ENCODE measurements around the gene NAV3.

The NAV3 gene

GRCh38 chr12:77830583-77831351, at the start of gene NAV3:
NAV3 (plus strand) TSS chr12:77830894; CDS start chr12:77831462, 568 bp downstream.
- no peak for DNase-seq (ENCODE audit: low read depth in 1 of 2, low spot score in 1 of 2)

DNA sequence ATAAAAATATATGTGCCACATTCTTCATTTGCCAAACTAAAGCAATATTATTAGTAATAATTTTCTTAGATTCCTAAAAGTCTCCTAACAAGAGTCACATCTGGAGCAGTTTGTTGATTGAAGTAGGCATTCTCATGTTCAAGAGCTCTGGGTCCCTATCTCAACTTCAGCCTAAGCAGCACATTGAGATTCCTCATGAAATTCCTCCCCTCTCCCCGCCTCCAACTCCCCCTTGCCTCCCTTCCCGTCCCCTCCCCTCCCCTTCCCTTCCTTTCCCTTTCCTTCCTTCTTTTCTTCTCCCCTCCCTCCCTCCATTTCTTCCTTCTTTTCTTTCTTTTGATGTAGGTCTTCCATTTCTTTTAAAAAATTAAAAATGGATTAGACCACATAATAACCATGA, 48.7 kb upstream of the NAV3 start:
- DNase-seq (ENCODE audit: low read depth in 1 of 2, low spot score in 1 of 2) = no peak

GRCh38 chr12:77782766-77783165, 47.9 kb upstream of the NAV3 start:
- DNase-seq (ENCODE audit: low read depth in 1 of 2, low spot score in 1 of 2) = no peak

DNA sequence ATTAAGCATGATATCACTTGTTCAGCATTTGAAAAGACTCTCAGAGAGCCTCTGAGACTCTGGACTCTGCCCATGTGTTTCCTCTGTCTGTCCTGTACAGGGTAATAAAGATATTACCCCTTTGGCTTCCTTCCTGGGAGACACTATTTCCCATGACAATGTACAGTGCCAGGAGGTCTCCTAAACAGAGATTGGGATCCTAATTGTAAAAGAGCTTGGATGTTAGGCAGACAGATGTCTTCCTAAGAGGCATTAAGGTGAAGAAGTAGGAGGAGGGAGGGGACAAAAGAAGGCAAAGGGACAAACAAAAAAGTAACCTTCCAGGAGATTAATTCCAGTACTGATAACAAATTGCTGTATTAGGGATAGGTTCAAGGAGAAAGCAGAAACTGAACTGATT, 45.5 kb upstream of the NAV3 start:
- no peak for DNase-seq (ENCODE audit: low read depth in 1 of 2, low spot score in 1 of 2)

DNA sequence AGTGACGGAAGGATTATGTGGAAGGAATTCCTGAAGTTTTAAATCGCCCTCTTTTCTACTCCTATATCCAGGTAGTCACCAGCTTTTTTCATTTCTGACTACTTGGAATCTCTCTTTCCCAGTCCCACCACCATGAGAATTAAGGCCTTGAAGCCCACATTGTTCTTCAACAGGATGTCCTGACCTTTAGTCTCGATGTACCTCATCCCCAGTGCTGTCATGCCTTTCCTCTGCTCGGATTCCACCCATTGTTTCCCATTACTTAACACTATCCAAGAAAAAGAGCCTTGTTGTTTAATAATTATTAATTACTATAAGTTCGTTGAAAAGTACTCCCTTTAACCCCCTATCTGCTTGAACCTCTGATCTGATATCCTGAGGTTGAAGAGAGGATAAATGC, 44.0 kb upstream of the NAV3 start:
- DNase-seq (ENCODE audit: low read depth in 1 of 2, low spot score in 1 of 2) = no peak

- DNase-seq (ENCODE audit: low read depth in 1 of 2, low spot score in 1 of 2) = no peak
Measured at GRCh38 chr12:77788231-77789168, 42.2 kb upstream of the NAV3 start.

DNA sequence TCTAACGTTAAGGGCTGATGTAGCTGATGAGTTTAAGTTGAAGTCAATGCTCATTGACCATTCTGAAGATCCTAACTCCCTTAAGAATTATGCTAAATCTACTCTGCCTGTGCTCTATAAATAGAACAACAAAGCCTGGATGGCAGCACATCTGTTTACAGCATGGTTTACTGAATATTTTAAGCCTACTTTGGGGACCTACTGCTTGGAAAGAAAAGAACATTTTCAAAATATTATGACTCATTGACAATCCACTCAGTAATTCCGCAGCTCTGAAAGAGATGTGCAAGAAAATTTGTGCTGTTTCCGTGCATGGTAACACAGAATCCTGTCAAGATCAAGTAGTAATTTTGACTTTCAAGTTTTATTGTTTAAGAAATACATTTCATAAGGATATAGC, 35.0 kb upstream of the NAV3 start:
- DNase-seq (ENCODE audit: low read depth in 1 of 2, low spot score in 1 of 2) = no peak

- DNase-seq (ENCODE audit: low read depth in 1 of 2, low spot score in 1 of 2) = no peak
Measured at GRCh38 chr12:77796775-77797174, 33.9 kb upstream of the NAV3 start.

- no peak for DNase-seq (ENCODE audit: low read depth in 1 of 2, low spot score in 1 of 2)
Measured at GRCh38 chr12:77800501-77800900, 30.2 kb upstream of the NAV3 start.

GRCh38 chr12:77808534-77808933, 22.2 kb upstream of the NAV3 start:
- no peak for DNase-seq (ENCODE audit: low read depth in 1 of 2, low spot score in 1 of 2)

- DNase-seq (ENCODE audit: low read depth in 1 of 2, low spot score in 1 of 2) = no peak
Measured at GRCh38 chr12:77813558-77813957, 17.1 kb upstream of the NAV3 start.

DNA sequence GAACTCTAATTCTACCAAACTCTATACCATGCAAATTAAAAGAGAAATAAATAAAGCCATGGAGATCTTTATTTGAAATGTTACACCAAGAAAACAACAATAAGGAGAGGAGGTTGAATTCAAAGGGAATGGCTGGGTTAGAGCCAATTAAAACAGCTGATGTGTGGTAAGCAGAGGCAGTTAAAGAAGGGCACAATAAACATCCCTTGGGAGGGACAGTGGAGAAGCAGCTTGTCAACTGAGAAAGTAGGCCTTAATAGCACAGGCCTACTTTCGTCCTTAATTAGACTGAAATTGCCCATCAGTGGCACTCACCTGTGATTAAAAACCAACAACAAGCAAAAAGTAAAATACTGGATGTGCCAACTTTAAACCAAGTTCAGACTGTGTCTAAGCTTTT, 16.3 kb upstream of the NAV3 start:
- no peak for DNase-seq (ENCODE audit: low read depth in 1 of 2, low spot score in 1 of 2)

GRCh38 chr12:77816196-77816595, 14.5 kb upstream of the NAV3 start:
- no peak for DNase-seq (ENCODE audit: low read depth in 1 of 2, low spot score in 1 of 2)

DNA sequence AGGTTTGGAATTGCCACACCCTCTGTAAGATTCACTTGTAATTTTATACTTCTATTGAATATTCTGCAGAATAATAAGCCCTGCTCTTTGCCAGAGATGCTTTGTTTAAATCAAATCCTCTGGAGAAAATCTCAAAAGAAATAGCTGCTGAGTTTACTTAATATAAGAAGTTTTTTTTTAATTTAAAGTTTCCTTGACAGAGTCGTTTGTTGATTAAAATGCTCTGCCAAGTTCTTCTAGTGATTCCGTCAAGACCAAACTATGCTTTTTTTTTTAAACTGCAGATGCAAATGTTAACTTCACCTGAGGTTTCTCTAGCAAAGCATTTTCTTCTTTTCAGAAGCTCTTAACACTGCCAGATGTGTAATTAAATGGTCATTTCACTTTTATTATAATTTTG, 13.4 kb upstream of the NAV3 start:
- DNase-seq (ENCODE audit: low read depth in 1 of 2, low spot score in 1 of 2) = no peak

- no peak for DNase-seq (ENCODE audit: low read depth in 1 of 2, low spot score in 1 of 2)
Measured at GRCh38 chr12:77818351-77818750, 12.3 kb upstream of the NAV3 start.

GRCh38 chr12:77821699-77822203, 8.9 kb upstream of the NAV3 start:
- no peak for DNase-seq (ENCODE audit: low read depth in 1 of 2, low spot score in 1 of 2)

GRCh38 chr12:77833329-77833728, 2.6 kb downstream of the NAV3 start:
- DNase-seq (ENCODE audit: low read depth in 1 of 2, low spot score in 1 of 2) = no peak

GRCh38 chr12:77834618-77835017, 3.9 kb downstream of the NAV3 start:
- no peak for DNase-seq (ENCODE audit: low read depth in 1 of 2, low spot score in 1 of 2)

- no peak for DNase-seq (ENCODE audit: low read depth in 1 of 2, low spot score in 1 of 2)
Measured at GRCh38 chr12:77835969-77836368, 5.3 kb downstream of the NAV3 start.

DNA sequence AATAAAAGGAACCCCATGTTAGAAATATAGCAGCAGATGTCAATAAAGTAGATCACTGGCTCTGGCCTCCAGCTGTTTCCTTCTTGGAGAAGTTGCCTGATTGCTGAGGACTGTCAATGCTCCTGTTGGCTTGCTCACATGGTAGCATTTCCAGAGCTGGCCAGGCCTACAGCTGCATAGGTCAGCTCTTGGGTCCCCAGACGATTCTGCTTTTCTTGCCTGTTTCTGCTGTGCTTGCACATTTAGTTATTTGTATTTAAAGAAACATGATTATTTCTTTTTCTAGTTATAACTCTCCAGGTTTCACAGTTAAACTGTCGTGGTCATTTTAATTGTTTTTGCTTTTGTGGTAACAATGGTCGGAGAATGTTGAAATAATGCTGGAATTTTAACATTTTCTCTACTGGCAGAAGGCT, 7.2 kb downstream of the NAV3 start:
- no peak for DNase-seq (ENCODE audit: low read depth in 1 of 2, low spot score in 1 of 2)

DNA sequence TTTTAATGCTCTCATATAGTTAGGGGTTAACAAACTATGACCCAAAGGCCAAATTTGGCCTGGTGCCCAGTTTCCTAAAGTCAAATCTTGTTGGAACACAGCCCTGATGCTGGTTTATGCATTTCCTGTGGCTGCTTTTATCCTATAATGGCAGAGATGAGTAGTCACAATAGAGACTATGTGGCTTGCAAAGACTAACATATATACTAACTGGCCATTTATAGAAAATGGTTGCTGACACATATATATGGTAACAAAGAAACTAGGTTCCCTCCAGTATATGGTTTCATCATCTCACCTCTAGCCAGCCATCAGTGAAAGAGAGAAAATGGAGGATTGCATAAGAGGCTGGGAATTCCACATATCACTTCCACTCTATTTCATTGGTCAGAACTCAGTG, 10.8 kb downstream of the NAV3 start:
- no peak for DNase-seq (ENCODE audit: low read depth in 1 of 2, low spot score in 1 of 2)

DNA sequence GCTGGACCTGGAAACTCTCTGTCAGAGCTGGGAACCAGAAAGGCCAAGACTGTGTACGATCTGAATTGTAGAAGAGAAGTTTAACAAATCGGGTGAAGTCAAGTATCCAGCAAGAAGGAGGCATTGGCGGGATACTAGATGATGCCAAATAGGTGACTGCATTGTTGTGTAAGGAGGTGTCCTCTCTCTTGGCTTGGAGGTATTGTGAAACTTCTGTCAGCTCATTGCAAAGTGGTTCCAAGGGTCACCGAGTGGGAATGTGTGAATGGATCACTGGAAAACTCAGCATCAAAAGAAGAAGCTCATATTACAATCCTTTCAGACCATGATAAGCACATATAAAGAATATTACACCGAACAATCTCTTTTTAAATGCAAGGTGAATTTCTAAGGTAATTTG, 11.7 kb downstream of the NAV3 start:
- no peak for DNase-seq (ENCODE audit: low read depth in 1 of 2, low spot score in 1 of 2)

Measured in stimulated activated CD4-positive, alpha-beta T cell treated with anti-CD3 and anti-CD28 coated beads, Interleukin-15, amount 100 ng/mL, for 1 hour (primary cell).